OCI-LY1 (cell line): ENCODE measurements around the gene WDR35.

ENCODE experiments used
- CTCF ChIP-seq: fragments of 200-600 bp; sonication (generic), shearing (Covaris generic); IDR thresholded peaks from 2 replicates; pipeline ENCODE4 v1.5.1; 2017; ENCODE audit warnings: mild to moderate bottlenecking, antibody characterized with exemption, low read length, moderate library complexity, mixed read lengths
- EZH2 ChIP-seq: fragments of 200-600 bp; sonication (generic), shearing (Covaris generic); IDR thresholded peaks from 2 replicates; pipeline ENCODE4 v1.8.0; 2017; ENCODE audit warnings: borderline replicate concordance, mixed run types, mild to moderate bottlenecking, antibody characterized with exemption, low read length, moderate library complexity, mixed read lengths

GRCh38 chr2:20030224-20030623 is 40.3 kb upstream of the WDR35 start:
- TF ChIP-seq EZH2: no peak
- TF ChIP-seq CTCF: no peak
